Measurements from ENCODE around the gene HPGDS. TPM values are rescaled to one million over a fixed set of nuclear protein-coding genes. Genes with fewer than 3 reads are reported as not detected.
"Not testable (repeated sequence)": the region's sequence is repeated elsewhere in the genome, so short reads cannot be mapped to it uniquely, and the experiment has no call there.

Gene HPGDS
- 7.8 TPM for total RNA-seq

DNA sequence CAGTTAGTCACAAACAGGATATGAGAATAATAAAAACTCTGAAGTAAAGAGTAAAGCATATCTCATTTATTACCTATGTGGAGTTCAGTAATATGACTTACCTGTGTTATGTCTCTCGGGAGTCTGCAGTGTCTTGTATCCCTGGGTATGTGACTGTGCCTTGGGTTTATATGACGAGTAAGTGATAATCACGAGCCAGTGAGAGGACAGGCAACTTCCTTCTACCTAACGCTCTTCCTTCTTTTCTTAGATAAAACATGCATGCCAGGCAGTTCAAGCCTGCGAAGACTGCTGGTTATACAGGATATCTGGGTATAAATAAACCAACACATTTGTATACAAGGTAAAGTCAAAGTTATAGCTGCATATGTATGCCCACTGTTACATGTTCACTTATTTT, at the start of gene HPGDS:
TSS of gene HPGDS (minus strand) at position 143 of the 400 bp plus-strand sequence. CDS start 8,207 bp downstream, outside the sequence.
- DNase-seq (ENCODE audit: low spot score), result no peak

DNA sequence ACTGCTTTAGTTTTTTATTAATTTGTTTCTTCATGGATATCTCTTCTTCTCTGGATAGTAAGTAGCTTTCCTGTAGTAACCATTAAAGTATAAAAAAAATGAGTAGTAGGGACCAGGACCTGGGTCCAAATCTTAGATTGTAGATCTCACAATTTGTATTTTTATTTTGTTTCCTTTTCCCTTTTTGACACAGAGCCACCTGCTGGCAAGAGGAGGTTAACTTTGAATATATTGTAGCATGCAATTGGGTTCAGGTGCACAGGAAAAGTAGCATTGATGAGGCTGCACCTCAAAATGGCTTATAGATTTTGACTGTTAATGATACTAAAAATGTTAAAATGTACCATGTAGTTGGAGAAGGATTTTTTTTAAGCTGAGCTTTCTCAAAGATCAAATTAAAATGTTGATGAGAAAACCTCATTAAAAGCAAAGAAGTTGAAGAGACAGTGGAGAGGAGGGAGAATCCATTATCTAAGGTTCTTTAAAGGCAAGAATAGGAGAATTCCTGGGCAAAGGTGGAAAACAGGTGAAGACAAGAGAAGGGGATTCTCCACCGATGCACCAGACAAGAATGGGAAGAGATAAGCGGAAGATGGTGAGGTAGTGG, 48.3 kb upstream of the HPGDS start:
- no peak for DNase-seq (ENCODE audit: low spot score)

DNA sequence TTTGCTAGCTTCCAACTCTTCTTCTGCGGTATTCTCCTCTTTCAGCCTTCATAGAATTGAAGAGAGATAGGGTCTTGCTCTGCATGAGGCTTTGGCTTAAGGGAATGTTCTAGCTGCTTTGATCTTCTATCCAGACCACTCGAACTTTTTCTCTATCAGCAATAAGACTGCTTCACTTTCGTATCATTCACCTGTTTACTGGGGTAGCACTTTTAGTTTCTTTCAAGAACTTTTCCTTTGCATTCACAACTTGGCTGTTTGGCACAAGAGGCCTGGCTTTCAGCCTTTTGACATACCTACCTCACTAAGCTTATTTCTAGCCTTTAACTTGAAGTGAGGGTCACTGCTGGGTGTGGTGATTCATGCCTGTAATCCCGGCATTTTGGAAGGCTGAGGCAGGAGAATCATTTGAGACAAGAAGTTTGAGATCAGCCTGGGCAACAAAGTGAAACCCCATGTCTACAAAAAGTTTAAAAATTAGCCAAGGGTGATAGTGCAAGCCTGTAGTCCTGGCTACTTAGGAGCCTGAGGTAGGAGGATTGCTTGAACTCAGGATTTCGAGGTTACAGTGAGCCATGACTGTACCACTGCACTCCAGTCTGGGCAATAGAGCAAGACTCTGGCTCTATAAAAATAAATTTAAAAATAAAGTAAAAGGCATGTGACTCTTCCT, 47.1 kb upstream of the HPGDS start:
- no peak for DNase-seq (ENCODE audit: low spot score)

DNA sequence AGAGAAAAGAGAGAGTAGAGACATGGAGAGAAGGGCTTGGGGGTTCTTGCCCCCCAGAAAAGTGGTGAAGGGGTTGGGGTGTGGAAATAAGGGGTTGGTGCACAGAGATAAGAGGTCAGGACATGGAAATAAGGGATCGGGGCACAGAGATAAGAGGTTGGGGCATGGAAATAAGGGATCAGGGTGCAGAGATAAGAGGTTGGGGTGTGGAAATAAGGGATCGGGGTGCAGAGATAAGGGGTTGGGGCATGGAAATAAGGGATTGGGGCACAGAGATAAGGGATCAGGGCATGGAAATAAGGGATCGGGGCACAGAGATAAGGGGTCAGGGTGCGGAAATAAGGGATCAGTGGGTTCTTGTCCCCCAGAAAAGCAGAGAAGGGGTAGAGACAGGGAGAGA, 45.3 kb upstream of the HPGDS start:
- not testable (repeated sequence) for DNase-seq (ENCODE audit: low spot score)

DNA sequence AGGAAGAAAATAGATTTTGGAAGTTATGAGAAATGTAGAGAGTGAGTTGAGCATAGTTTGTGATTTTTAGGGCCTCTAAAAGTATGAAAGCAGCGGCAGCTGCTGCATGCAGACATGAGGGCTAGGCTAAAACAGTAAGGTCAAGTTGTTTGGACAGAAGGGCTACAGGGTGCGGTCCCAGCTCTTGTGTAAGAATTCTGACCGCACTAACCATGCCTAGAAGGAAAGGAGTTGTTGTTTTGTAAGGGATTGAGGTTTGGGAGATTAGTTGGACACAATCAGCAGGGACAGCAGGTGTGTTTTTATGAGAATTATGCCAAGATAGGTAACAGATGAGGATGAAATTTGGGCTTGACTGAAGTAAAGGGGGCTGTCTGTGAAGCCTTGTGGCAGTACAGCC, 42.8 kb upstream of the HPGDS start:
- DNase-seq (ENCODE audit: low spot score), result not testable (repeated sequence)

DNA sequence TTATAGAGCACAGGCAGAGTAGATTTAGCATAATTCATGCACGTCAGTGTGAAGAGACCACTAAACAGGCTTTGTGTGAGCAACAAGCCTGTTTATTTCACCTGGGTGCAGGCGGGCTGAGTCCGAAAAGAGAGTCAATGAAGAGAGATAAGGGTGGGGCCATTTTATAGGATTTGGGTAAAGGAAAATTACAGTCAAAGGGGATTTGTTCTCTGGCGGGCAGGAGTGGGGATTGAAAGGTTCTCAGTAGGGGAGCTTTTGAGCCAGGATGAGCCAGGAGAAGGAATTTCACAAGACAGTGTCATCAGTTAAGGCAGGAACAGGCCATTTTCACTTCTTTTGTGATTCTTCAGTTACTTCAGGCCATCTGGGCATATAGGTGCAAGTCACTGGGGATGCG, 40.3 kb upstream of the HPGDS start:
- DNase-seq (ENCODE audit: low spot score), result not testable (repeated sequence)

DNA sequence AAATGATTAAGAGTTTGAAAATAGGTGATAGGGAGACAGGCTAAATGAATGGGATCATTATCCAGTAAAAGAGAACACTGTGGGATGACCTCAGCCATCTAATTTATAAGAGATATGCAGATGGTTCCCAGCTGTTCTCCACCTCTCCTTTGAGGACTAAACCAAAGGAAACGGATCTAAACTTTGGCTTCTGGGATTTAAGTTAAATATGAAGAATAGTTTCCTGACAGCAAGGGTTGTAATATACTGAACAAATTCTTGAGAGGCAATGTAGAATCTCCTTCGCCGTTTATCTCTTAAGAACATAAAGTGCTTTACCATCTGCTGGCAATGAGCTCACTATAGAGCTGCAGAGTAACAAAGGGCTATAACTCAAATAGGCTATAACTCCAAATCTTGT, 35.4 kb upstream of the HPGDS start:
- no peak for DNase-seq (ENCODE audit: low spot score)

DNA sequence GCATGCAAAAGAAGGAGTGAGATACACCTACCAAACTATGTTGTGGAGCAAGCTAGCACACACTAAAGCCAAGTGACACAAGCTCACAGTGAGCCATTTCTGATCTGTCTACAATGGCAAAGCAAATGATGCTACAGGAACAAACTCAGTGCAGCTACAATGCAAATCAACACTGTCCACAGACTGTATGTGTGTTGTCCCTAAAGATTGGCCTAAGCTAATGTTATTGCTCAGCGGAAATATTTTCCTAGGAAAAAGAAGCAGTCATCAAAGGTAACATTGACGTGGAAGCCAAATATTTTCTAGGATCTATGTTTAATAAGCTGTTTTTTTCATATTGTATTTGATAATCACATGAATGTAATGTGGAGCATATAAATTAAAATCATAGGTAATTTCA, 34.7 kb upstream of the HPGDS start:
- DNase-seq (ENCODE audit: low spot score), result no peak

DNA sequence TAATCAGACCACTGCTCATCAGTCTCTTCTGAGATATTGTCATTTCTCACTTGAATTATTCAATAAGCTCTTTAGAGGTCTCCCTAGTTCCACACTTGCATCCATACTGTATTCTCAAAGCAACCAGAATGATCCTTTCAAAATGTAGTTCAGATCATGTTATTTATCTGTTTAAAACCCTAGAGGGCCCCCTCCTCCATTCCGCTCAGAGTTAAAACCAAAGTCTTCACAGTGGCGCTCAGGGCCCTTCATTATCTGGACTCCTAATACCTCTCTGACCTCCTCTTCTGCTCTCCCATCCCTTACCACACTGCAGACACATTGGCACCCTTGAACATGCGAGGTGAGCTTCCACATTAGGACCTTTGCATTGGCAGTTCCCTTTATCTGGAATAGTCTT, 32.7 kb upstream of the HPGDS start:
- DNase-seq (ENCODE audit: low spot score), result no peak

DNA sequence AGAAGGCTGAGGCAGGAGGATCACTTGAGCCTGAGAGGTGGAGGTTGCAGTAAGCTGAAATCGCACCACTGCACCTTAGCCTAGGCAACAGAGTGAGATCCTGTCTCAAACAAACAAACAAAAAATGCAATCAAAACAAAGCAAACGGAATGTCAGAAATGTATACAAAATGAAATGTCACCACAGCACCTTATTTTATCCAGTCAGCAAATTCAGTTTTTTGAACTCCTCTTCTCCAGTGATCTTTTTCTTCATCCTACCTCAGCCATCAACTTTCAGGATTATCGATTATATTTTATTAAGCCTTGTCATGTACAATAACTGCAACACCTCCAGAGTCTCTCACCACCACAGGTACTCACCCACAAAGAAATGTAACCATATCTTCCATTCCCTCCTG, 31.1 kb upstream of the HPGDS start:
- DNase-seq (ENCODE audit: low spot score), result no peak

DNA sequence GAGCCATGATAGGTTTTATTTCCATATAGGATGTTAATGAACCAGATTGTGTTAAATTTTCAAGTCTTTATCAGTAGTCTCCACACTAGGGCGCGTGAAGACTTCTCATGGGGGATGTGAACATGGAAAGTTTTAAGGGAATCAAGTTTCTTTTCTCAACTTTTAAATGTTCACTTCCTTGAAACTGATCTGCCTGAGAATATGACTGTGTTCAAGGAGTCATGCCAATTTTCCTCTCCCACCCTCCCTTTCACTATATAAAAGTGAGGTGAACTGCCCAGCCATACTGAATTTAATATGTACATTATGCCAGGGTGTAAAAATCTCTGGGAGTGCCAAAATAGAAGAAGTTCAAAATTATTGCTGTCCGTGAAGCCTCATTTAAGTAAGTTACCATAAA, 30.4 kb upstream of the HPGDS start:
- DNase-seq (ENCODE audit: low spot score), result no peak

DNA sequence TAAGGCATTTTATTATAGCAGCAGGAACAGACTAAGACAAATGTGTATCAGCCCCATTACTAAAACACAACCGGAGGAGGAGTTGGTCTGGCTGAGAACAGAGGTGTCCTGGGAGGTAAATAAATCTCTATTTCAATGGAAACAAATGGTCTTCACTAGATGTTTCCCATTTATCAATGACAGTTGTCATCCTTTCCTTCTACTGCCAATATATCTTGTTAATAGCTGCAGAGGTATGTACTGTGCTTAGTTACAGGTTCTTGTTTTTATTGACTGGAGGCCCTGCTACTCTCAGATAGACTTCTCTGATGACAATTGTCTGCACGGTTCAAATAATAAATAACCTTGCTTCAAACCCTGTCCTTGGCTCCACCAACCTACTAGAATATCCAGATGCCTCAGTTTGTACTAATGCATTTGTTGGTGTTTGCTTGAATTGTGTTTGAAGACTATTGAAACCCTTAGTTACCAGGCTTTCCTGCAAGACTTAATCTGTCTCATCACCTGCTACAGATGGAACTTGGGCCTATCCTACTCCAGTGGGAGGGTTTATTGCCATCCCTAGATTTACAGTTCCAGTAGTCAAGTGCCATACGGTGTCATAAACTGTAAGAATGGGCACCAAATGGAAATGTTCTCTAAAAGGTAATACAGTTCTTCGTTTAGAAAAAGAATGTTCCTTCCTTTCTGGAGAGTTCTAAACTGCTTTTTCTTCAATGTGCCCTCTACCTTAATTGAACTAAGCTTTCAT, 29.8 kb upstream of the HPGDS start:
- DNase-seq (ENCODE audit: low spot score), result no peak

DNA sequence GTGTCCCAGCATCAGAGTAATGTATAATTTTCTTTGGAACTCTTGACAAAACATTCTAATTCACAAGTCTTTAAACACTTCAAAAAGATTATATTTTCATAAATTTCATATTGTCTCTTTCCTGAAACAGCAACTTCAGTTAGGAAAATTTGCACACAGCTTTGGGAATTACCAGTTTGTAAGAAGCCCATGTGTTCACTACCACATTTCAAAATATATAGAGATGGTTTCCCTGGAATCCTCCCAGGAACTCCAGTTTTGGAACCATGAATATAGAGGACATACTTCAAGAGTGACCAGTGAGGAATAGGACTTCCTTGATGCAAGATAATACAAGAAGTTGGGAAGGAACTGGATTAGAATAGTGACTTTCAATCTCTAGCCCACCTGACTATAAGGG, 28.7 kb upstream of the HPGDS start:
- no peak for DNase-seq (ENCODE audit: low spot score)

DNA sequence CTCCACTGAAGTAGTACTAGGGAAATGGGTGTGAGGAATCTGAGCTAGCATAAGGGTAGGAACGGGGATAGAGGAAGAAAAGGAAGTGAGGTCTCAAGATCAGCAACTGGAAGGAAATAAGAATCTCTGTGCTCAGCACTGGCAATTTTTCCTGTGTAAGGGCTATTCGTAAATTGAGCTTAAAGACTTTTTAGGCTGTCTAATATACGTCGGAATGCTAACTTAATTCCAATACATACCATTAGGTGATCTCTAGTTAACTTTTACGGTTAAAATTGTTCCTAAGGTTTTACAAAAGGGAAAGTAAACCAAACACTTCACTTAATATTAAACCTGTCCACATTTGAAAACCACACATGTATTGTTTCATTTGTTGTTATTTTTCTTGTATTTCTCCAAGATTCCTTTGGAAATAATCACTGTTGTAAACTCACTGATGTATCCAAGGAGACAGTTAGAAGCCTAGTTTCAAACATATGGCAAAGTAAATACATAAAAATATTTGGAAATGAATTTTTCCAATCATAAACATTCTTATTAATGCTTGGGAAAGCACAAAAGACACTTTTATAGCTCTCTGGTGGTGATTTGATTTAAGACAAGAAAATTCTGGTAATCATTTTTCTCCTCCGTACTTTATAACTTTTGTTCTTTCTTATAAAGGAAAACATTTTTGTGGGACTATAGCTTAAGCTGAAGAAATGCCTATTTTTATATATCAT, 28.1 kb upstream of the HPGDS start:
- no peak for DNase-seq (ENCODE audit: low spot score)

DNA sequence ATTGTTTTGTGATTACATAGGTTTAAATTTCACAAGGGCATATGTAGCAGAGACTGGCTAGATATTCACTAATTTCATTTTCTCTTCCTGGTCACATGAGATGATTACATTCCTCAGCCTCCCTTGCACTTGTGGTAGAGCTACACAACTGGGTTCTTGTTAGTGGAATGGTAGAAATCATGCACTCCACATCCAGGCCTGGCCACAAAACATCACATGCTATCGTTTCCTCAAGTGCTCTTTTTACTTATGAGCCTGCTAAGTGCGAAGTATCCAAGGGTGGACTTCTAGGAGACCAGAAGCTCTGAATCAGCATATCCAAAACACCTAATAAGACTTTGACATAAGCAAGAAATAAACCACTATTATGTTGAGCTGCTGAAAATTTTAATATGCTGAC, 26.4 kb upstream of the HPGDS start:
- DNase-seq (ENCODE audit: low spot score), result no peak

DNA sequence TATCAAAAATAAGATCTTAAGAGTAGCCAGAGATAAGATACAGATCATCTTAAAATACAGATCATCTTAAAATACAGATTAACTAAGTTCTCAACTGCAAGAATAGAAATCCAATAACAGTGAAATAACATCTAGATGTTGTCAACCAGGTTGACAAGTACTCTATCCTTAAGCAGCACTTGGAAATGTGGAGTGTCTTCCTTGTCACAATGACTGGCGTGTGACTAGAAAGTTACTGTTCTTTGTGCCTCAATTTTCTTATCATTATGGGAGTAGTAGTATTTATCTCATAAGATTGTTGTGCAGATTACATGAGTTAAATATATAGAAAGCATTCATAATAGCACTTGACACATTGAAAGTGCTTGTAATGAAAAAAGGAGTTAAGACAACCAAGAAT, 25.8 kb upstream of the HPGDS start:
- DNase-seq (ENCODE audit: low spot score), result no peak

DNA sequence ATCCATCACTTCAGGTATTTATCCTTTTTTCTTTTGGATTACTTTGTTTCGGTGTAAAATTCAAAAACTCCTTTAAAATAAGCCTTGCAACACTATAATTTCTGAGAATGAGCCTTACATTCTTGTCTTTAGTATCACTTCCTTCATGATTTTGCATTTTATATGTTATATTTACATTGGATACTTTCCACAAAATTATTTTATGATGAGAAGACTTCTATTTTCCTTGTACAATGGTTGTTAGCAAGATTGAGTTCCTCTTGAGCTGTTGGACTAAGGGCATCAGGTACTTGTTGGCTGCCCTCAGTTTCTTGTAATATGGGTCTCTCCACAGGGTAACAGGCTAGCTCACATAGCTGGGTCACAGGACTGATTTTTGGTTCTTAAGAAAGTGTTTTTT, 22.7 kb upstream of the HPGDS start:
- DNase-seq (ENCODE audit: low spot score), result no peak

DNA sequence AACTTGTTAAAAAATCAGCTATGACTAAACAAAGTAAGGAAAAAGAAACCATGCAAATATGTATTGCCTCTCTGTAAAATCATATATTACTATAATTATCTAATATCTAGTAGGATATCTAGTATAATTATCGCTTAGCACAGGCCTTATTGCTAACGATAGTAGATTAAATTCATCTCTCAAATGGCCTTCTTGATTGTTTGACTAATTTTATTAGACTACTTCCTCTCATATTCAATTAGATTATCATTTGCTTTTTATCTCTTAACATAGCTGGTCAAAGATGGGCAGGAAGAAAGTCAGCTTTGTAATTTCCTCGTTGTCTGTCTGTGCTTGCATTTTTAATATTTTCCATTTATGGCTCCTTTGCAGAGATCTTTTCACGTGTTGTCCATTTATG, 21.9 kb upstream of the HPGDS start:
- DNase-seq (ENCODE audit: low spot score), result no peak

DNA sequence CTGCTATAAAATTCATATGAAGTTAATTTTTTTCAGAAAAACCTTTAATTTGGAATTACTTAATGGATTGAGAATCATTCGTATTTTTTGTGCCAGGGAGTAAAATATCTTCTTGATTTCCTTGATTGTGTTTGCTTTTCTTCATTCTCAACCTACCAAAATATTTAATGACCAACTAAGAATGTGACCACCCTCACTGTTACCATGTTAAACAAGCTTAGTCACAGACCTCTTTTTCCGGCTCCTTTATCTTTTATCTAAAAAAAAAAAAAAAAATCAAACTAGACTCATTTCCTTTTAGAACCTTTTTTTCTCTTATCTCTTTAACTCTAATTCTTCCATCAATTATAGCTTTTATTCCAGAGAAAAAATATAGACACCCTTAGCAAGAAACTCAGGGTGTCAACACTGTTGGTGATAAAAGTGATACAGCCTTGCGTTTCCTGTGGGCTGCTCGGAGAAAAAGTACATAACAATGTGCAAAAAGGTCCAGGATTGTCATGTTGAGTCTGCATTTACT, 20.6 kb upstream of the HPGDS start:
- no peak for DNase-seq (ENCODE audit: low spot score)

DNA sequence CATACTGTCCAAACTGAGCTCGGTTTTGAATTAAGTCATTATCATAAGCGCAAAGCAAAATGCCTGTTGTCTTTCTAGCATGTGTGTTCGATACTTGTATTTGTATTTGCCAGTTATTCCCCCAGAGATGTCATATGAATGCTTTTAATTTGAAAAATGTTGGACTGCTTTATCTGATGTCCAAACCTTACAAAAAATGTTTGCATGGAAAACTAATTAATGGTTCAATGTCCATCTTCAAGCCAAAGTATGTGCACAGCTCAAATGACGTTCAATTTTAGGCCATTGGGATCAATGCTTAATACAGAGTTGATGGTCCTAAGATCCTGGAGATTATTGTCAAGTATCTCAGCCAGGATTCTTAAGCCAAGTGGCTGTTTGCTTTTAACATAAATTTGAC, 17.2 kb upstream of the HPGDS start:
- DNase-seq (ENCODE audit: low spot score), result no peak

DNA sequence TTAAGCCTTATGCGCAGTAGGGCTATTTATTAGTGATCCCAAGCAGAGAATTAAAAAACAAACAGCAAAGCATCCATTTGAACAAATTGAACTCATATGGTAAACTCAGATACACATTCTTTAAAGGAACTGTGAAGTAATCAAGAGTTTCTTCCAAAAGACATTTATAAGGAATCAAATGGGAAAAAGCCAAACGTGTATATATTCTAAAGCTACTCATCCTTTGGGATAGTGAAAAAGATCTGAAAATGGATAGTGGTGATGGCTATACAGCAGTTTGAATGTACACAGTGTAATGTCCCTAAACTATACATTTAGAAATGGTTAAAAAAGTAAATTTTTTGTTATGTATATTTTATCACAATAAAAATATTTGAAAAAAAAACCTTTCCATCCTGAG, 16.6 kb upstream of the HPGDS start:
- DNase-seq (ENCODE audit: low spot score), result no peak

DNA sequence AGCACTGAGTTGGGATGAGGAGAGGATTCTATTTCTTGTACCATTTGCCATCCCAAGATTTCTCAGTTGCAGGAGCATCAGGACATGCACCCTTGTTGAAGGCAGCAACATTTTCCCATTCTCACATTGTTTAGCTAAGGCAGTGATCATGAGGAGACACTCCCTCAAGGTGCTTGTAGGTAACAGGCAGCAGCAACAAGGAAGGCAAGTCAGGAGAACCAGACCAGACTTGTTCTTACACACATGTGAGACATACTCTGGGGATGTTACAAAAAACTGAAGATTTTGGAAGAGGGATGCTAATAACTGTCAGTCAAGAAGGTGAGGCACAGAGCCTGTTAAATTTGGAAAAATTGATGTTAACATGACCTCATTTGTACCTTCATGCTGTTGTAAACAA, 15.5 kb upstream of the HPGDS start:
- no peak for DNase-seq (ENCODE audit: low spot score)
